Central memory CD8-positive, alpha-beta T cell (primary cell): ENCODE results near the gene LIPM.

Experiments used
- ATAC-seq: fragments of 150-1000 bp; cut with Tn5 transposase; replicated peaks from 2 replicates; pipeline ENCODE4 v1.10.0; 2022; ENCODE audit warnings: mild to moderate bottlenecking, moderate FRiP score, moderate number of reproducible peaks; ENCODE audit not compliant: poor library complexity, severe bottlenecking; ENCODE audit errors: extremely low read depth
- DNase-seq, 2 donors: peaks; one replicate each; pipeline ENCODE4 v3.0.0; 2021; ENCODE audit warnings: low spot score in 2 of 2
- H3K27ac Mint-ChIP-seq: one replicate; pipeline ENCODE4 v1.8.0; 2022; ENCODE audit warnings: low read depth, mild to moderate bottlenecking, moderate library complexity, mixed read lengths
- H3K27me3 Mint-ChIP-seq: one replicate; pipeline ENCODE4 v1.8.0; 2022; ENCODE audit warnings: mixed read lengths
- H3K36me3 Mint-ChIP-seq: one replicate; pipeline ENCODE4 v1.8.0; 2022; ENCODE audit warnings: mild to moderate bottlenecking, moderate library complexity, mixed read lengths; ENCODE audit not compliant: insufficient read depth
- H3K4me1 Mint-ChIP-seq: one replicate; pipeline ENCODE4 v1.8.0; 2022; ENCODE audit warnings: mixed read lengths
- H3K4me3 Mint-ChIP-seq: one replicate; pipeline ENCODE4 v1.8.0; 2022; ENCODE audit warnings: mild to moderate bottlenecking, moderate library complexity, mixed read lengths
- H3K9me3 Mint-ChIP-seq: one replicate; pipeline ENCODE4 v1.8.0; 2022; ENCODE audit warnings: mixed read lengths

Gene LIPM

GRCh38 chr10:88851706-88852105 is 49.2 kb downstream of the LIPM start, which contains the start of gene ANKRD22:
Gene ANKRD22, minus strand, starts transcription at chr10:88851844. Its CDS starts 237 bp downstream, at chr10:88851607.
- ATAC-seq: no peak
- Mint-ChIP-seq H3K36me3 (no peaks in the 10 kb centered on the region), H3K27me3 (no peaks in the 10 kb centered on the region), H3K9me3 (no peaks in the 10 kb centered on the region), H3K4me1 (no peaks in the 10 kb centered on the region), H3K27ac (no peak within 1 kb of the TSS), H3K4me3 (no peak within 1 kb of the TSS)
- DNase-seq: no peak

DNA sequence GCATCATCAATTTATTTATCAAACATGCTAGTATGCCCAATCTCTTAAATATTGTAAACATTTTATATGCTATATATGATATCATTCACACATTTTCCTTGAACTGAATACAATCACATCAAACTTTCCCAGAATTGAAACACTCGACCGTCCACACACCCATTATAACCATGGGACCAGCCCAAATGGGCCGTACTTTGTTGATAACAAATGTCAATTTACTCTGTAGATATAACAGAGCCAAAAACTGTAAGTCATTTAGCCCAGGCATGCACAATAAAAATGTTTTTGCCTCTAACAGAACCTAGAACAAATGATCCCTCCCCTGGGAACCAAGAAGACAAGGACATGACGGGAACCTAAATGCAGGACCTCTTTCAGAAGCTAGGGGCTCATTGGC is 49.8 kb downstream of the LIPM start:
- no peaks in the 10 kb centered on the region for H3K4me1 Mint-ChIP-seq
- no peaks in the 10 kb centered on the region for H3K9me3 Mint-ChIP-seq
- no peak overlapping the region for H3K4me3 Mint-ChIP-seq
- ATAC-seq: no peak
- no peak for DNase-seq
- no peaks in the 10 kb centered on the region for H3K27me3 Mint-ChIP-seq
- H3K36me3 Mint-ChIP-seq: no peaks in the 10 kb centered on the region
- H3K27ac Mint-ChIP-seq: no peak overlapping the region

DNA sequence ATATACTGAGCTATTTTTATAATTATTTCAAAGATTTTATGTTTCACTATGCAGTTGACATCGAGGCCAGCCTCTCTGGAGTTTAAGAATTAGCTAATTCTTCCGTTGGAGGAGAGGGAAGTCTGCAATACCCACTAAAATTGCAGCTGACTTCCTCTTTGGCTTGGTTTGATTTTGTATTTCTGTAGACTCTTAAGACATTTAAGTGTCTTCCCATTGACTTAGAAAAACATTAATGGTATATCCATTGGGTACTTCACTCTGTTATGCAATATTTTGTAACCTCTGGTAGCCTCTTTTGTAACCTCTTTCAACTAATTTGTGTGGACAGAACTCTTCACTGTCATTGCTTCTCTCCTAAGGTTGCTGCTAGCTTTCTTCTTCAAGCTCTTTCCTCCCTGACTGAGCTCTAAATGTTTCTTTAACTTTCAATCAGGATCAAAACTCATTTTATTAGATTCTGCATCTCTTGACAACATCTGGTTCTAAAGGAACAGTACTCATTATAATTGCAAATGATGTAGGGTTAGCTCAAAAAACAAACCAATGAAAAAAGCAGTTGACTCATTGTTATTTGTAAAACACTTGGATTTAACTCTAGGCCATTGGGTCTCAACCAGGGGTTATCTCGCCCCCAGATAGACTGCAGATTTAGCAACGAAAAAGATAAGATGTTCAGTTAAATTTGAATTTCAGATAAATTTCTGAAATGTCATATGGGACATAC is 50.8 kb downstream of the LIPM start:
- no peaks in the 10 kb centered on the region for H3K27me3 Mint-ChIP-seq
- H3K4me3 Mint-ChIP-seq: no peak overlapping the region
- no peak for DNase-seq
- no peak overlapping the region for H3K27ac Mint-ChIP-seq
- no peaks in the 10 kb centered on the region for H3K36me3 Mint-ChIP-seq
- H3K4me1 Mint-ChIP-seq: no peaks in the 10 kb centered on the region
- no peaks in the 10 kb centered on the region for H3K9me3 Mint-ChIP-seq
- ATAC-seq: no peak

DNA sequence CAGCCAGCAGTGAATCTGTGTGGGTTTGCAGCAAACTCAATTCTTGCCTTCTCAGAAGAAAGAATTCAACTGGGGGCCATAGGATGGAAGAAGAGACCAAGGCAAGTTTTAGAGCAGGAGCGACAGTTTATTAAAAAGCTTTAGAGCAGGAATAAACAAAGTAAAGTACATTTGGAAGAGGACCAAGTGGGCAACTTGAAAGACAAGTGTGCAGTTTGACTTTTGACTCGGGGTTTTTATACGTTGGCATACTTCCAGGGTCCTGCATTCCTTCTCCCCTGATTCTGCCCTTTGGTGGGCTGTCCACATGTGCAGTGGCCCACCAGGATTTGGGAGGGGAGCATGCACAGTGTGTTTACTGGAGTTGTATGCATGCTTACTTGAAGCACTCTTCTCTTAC is 52.2 kb downstream of the LIPM start:
- H3K9me3 Mint-ChIP-seq: no peaks in the 10 kb centered on the region
- no peak overlapping the region for H3K27ac Mint-ChIP-seq
- H3K36me3 Mint-ChIP-seq: no peaks in the 10 kb centered on the region
- no peak overlapping the region for H3K4me3 Mint-ChIP-seq
- H3K4me1 Mint-ChIP-seq: no peaks in the 10 kb centered on the region
- H3K27me3 Mint-ChIP-seq: no peaks in the 10 kb centered on the region
- ATAC-seq: no peak
- no peak for DNase-seq

GRCh38 chr10:88857831-88858230 is 55.3 kb downstream of the LIPM start:
- DNase-seq: no peak
- Mint-ChIP-seq H3K27ac (no peak overlapping the region), H3K36me3 (no peaks in the 10 kb centered on the region), H3K4me1 (no peaks in the 10 kb centered on the region), H3K9me3 (no peaks in the 10 kb centered on the region), H3K4me3 (no peak overlapping the region), H3K27me3 (peaks cover 2% of the 10 kb centered on the region)
- no peak for ATAC-seq

DNA sequence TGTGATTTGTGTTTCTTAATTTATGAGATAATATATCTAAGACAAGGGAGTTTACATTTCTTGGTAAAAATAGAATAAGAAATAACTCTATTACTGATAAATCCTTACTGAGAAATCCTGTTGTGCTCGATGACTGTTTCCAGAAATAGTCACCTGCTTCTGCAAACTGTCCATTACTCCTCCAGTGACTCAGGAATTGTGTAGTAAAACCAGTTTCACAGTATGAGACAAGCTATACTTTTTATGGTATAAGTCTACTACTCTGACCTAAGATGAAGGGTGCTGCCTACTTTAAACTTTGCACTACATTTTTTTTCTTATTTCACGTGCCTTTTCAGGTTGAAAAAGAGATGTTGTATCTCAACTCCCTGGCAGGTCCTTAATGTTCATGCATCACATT is 56.0 kb downstream of the LIPM start:
- ATAC-seq (no peak), DNase-seq (no peak)
- Mint-ChIP-seq H3K9me3 (no peaks in the 10 kb centered on the region), H3K27me3 (peaks cover 9% of the 10 kb centered on the region), H3K4me1 (no peaks in the 10 kb centered on the region), H3K36me3 (no peaks in the 10 kb centered on the region), H3K27ac (no peak overlapping the region), H3K4me3 (no peak overlapping the region)

- DNase-seq: no peak
- Mint-ChIP-seq H3K4me1 (no peaks in the 10 kb centered on the region), H3K36me3 (no peaks in the 10 kb centered on the region), H3K9me3 (no peaks in the 10 kb centered on the region), H3K27me3 (peaks cover 13% of the 10 kb centered on the region), H3K4me3 (no peak overlapping the region), H3K27ac (no peak overlapping the region)
- no peak for ATAC-seq
Measured at GRCh38 chr10:88861036-88861435, 58.5 kb downstream of the LIPM start.

GRCh38 chr10:88865281-88865876 is 62.8 kb downstream of the LIPM start:
- Mint-ChIP-seq H3K4me3 (no peak overlapping the region), H3K36me3 (no peaks in the 10 kb centered on the region), H3K9me3 (no peaks in the 10 kb centered on the region), H3K4me1 (no peaks in the 10 kb centered on the region), H3K27ac (no peak overlapping the region), H3K27me3 (peaks cover 13% of the 10 kb centered on the region)
- DNase-seq: no peak
- ATAC-seq: no peak

GRCh38 chr10:88866454-88866853 is 63.9 kb downstream of the LIPM start:
- no peak for DNase-seq
- Mint-ChIP-seq H3K27me3 (peaks cover 13% of the 10 kb centered on the region), H3K36me3 (no peaks in the 10 kb centered on the region), H3K9me3 (no peaks in the 10 kb centered on the region), H3K27ac (no peak overlapping the region), H3K4me3 (no peak overlapping the region), H3K4me1 (no peaks in the 10 kb centered on the region)
- no peak for ATAC-seq

DNA sequence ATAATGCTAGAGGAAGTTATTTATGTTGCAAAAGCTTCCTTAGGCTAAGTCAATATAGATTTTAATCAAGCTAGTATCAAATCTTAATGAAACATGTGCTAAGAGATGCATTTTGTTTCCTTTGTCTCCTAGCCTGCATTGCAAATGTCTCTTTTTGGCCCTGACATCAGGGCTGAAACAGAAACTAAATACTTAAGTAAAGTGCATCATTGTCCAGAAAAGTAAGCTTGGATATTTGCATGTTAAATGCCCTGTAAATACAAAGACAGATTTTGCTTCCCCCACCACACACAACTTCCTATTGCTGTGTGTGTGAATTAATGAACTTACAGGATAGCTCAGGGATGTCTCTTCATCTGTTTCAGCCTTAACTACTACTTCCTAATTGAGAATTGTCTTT is 67.6 kb downstream of the LIPM start:
- Mint-ChIP-seq H3K4me1 (no peaks in the 10 kb centered on the region), H3K27ac (no peak overlapping the region), H3K4me3 (no peak overlapping the region), H3K27me3 (no peaks in the 10 kb centered on the region), H3K9me3 (no peaks in the 10 kb centered on the region), H3K36me3 (no peaks in the 10 kb centered on the region)
- ATAC-seq: no peak
- no peak for DNase-seq
